ENCODE measurements around the gene TMEM192. TPM values are rescaled to one million over a fixed set of nuclear protein-coding genes. Genes with fewer than 3 reads are reported as not detected.

Gene TMEM192
- total and polyA plus RNA-seq, 2 donors (not counting 1 experiment from before 2014, with no cell fraction given): 7.7 to 13.3 TPM

Other genes with a start within 250 kb of the TMEM192 start
- not detected in 2 replicates for gene APELA, start 235.7 kb downstream of the TMEM192 start, total RNA-seq
- not detected in 2 replicates for gene APELA, start 235.7 kb downstream of the TMEM192 start, polyA plus RNA-seq
- gene TRIM61, start 135.2 kb downstream of the TMEM192 start, total RNA-seq: 2.2 and 2.3 TPM in 2 replicates
- gene TRIM61, start 135.2 kb downstream of the TMEM192 start, polyA plus RNA-seq: 0.16 and 0.42 TPM in 2 replicates
- not detected in 2 replicates for gene TRIM60, start 80.9 kb downstream of the TMEM192 start, total RNA-seq
- not detected in 2 replicates for gene TRIM60, start 80.9 kb downstream of the TMEM192 start, polyA plus RNA-seq
- not detected in 2 replicates for gene TRIM75, start 59.0 kb downstream of the TMEM192 start, total RNA-seq
- gene TRIM75, start 59.0 kb downstream of the TMEM192 start, polyA plus RNA-seq: not detected in 2 replicates
- gene KLHL2, start 94.7 kb upstream of the TMEM192 start, total RNA-seq: 76.2 and 77.5 TPM in 2 replicates
- gene KLHL2, start 94.7 kb upstream of the TMEM192 start, polyA plus RNA-seq: 7.8 and 16.8 TPM in 2 replicates
- gene MSMO1, start 214.8 kb upstream of the TMEM192 start, total RNA-seq: 30.8 and 34.6 TPM in 2 replicates
- gene MSMO1, start 214.8 kb upstream of the TMEM192 start, polyA plus RNA-seq: 7.3 and 17.0 TPM in 2 replicates